Cardiac muscle cell (in vitro differentiated cells and primary cell): Measurements from ENCODE around the gene PSMC2. TPM values are rescaled to one million over a fixed set of nuclear protein-coding genes. Genes with fewer than 3 reads are reported as not detected.
"Not testable (repeated sequence)": the region's sequence is repeated elsewhere in the genome, so short reads cannot be mapped to it uniquely, and the experiment has no call there.

Experiments
- DNase-seq, 2 donors: peaks; one replicate each; pipeline versions ENCODE4 v3.0.0 to v3.0.0-alpha.2; 2010 to 2017; ENCODE audit warnings: low read depth in 1 of 2, low spot score in 1 of 2
- H3K27ac ChIP-seq: fragments of 200-600 bp; sonication (generic); 2 replicates; pipeline ENCODE4 v1.5.1; 2016
- H3K27me3 ChIP-seq: fragments of 200-600 bp; sonication (generic); 2 replicates; pipeline ENCODE4 v1.6.0; 2016; ENCODE audit warnings: control low read depth
- H3K36me3 ChIP-seq: fragments of 200-600 bp; sonication (generic); 2 replicates; pipeline ENCODE4 v1.5.1; 2016; ENCODE audit warnings: control low read depth
- H3K4me1 ChIP-seq: fragments of 200-600 bp; sonication (generic); 2 replicates; pipeline ENCODE4 v1.8.1; 2017; ENCODE audit warnings: low read depth, mild to moderate bottlenecking, mixed run types
- H3K4me3 ChIP-seq: fragments of 200-600 bp; sonication (generic); 2 replicates; pipeline ENCODE4 v1.5.1; 2016; ENCODE audit warnings: mild to moderate bottlenecking
- H3K9me3 ChIP-seq: fragments of 200-600 bp; sonication (generic); 2 replicates; pipeline ENCODE4 v1.5.1; 2017; ENCODE audit warnings: low read depth, mild to moderate bottlenecking, control low read depth
- polyA plus RNA-seq: library from polyadenylated mRNA; unstranded; fragments of >200 nt; fragmentation: Nextera tagmentation; extraction: Ambion mirVana; gene quantifications from 2 replicates; pipeline ENCODE4 v1.2.1, GENCODE V29; 2016
- total RNA-seq: library from RNA; depleted of rRNA; stranded (reverse); fragments of >200 nt; gene quantifications from 2 replicates; pipeline ENCODE4 v1.2.3, GENCODE V29; 2016
- TF ChIP-seq, protein P1 (sequence below): IDR thresholded peaks from 2 replicates; pipeline ENCODE4 v1.5.1; 2012; ENCODE audit warnings: low read depth, mild to moderate bottlenecking, low read length

The PSMC2 gene
- total and polyA plus RNA-seq, 2 experiments from 2014 or later: 75.6 to 156 TPM

DNA sequence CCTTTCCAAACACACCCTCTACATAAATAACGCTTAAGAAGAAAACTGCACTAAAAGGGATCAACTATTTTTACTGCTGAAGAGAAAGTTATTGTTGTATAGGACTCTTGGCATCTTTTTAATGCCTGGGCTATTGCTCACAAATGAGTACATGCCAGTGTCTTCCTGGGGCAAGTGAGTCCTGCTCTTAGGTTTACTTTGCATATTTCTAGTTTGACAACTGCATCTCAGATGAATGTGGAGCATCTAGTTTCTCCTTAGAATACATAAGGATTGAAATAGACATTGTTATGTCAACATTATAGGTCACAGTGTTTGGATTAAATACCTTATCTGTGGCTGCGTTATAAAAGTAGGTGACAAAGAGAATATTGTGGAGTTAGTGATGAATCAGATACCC lies 44.5 kb downstream of the PSMC2 start:
- Histone ChIP-seq H3K9me3 (no peaks in the 10 kb centered on the region), H3K27me3 (no peaks in the 10 kb centered on the region), H3K4me1 (no peaks in the 10 kb centered on the region), H3K4me3 (no peak overlapping the region), H3K27ac (no peak overlapping the region), H3K36me3 (no peaks in the 10 kb centered on the region)
- TF ChIP-seq, protein P1, sequence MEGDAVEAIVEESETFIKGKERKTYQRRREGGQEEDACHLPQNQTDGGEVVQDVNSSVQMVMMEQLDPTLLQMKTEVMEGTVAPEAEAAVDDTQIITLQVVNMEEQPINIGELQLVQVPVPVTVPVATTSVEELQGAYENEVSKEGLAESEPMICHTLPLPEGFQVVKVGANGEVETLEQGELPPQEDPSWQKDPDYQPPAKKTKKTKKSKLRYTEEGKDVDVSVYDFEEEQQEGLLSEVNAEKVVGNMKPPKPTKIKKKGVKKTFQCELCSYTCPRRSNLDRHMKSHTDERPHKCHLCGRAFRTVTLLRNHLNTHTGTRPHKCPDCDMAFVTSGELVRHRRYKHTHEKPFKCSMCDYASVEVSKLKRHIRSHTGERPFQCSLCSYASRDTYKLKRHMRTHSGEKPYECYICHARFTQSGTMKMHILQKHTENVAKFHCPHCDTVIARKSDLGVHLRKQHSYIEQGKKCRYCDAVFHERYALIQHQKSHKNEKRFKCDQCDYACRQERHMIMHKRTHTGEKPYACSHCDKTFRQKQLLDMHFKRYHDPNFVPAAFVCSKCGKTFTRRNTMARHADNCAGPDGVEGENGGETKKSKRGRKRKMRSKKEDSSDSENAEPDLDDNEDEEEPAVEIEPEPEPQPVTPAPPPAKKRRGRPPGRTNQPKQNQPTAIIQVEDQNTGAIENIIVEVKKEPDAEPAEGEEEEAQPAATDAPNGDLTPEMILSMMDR: no peak
- no peak for DNase-seq

DNA sequence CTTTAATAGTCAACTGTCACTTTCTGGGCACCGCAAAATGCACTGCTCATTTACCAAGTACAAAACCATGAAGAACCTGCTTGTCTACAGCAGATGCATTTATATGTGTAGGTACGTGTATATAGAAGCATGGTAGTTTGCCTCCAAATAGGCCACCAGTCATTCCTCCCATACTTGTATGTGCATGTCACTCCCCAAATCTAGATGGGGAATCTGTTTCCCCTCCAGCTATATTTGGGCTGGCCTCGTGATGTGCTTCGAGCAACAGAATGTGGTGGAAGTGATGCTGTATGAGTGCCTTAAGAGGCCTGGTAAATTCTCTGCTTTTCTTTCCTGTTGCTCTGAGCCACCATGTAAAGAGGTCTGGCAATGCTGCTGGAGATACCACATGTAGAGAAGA lies 47.1 kb downstream of the PSMC2 start:
- no peak for DNase-seq
- Histone ChIP-seq H3K36me3 (no peaks in the 10 kb centered on the region), H3K27me3 (no peaks in the 10 kb centered on the region), H3K9me3 (no peaks in the 10 kb centered on the region), H3K4me1 (no peaks in the 10 kb centered on the region), H3K27ac (no peak overlapping the region), H3K4me3 (no peak overlapping the region)
- TF ChIP-seq, protein P1: no peak

DNA sequence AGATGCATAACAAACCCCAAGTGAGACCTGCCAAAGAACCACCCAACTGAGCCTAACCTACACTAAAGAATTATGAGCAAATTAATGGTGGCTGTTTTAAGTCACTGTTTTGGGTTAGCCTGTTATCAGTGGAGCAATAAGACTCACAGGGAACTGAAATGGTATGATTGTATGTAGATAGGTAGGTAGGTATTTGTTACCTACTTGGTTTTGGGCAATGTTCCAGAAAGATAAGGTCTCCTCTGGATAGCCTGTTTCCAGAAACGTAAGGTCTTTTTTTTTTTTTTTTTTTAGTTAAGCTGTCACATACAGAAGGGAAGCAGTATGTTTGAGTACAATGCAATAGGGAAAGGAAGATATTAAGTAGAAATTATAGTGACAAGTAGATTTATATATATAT lies 47.6 kb downstream of the PSMC2 start:
- no peaks in the 10 kb centered on the region for H3K4me1 ChIP-seq
- no peaks in the 10 kb centered on the region for H3K36me3 ChIP-seq
- TF ChIP-seq, protein P1: no peak
- no peaks in the 10 kb centered on the region for H3K27me3 ChIP-seq
- H3K4me3 ChIP-seq: no peak overlapping the region
- H3K27ac ChIP-seq: no peak overlapping the region
- no peak for DNase-seq
- H3K9me3 ChIP-seq: no peaks in the 10 kb centered on the region

DNA sequence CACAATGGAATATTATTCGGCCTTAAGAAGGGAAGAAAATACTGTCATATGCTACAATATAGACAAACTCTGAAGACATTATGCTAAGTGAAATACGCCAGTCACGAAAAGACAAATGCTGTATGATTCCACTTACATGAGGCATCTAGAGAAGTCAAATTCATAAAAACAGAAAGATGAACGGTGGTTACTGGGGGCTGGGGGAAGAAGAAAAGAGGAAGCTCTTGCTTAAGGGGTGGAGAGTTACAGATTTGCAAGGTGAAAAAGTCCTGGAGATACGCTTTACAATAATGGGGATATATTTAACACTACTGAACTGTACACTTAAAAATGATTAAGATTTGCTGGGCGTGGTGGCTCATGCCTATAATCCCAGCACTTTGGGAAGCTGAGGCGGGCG lies 49.0 kb downstream of the PSMC2 start:
- no peak for DNase-seq
- H3K27ac ChIP-seq: no peak overlapping the region
- H3K4me1 ChIP-seq: no peaks in the 10 kb centered on the region
- no peaks in the 10 kb centered on the region for H3K9me3 ChIP-seq
- no peaks in the 10 kb centered on the region for H3K27me3 ChIP-seq
- no peaks in the 10 kb centered on the region for H3K36me3 ChIP-seq
- TF ChIP-seq, protein P1: no peak
- no peak overlapping the region for H3K4me3 ChIP-seq

DNA sequence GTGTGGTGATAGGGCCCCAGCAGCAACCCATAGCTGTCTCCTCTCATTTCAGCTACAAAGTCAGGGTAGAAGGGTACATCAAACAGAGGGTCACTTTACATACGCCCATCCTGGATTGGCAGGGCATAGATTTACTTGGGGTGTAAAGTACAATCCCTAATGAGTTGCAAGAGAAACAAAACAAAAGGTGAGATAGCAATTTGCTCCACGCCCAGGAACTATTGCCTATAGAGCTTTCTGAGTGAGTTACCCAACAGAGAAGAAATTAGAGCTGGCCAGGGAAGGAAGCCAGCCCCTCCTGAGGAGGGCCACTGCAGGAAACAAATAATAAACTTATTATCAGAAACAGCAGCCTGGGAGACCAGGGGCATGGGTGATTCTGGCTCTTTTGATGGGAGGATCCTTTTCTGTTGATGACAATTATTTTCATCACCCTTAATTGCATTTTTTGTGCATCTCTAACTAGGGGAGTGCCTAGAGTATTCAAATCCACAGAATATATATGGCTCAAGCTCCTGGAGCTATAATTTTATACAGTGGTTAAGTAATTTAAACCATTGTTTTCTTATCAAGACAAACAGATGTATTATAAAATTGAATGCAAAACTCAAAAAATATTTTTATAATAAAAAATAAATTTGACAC lies 51.2 kb downstream of the PSMC2 start:
- TF ChIP-seq, protein P1: no peak
- no peak overlapping the region for H3K27ac ChIP-seq
- no peak overlapping the region for H3K4me3 ChIP-seq
- no peaks in the 10 kb centered on the region for H3K36me3 ChIP-seq
- DNase-seq: no peak
- no peaks in the 10 kb centered on the region for H3K9me3 ChIP-seq
- H3K27me3 ChIP-seq: no peaks in the 10 kb centered on the region
- H3K4me1 ChIP-seq: no peaks in the 10 kb centered on the region

DNA sequence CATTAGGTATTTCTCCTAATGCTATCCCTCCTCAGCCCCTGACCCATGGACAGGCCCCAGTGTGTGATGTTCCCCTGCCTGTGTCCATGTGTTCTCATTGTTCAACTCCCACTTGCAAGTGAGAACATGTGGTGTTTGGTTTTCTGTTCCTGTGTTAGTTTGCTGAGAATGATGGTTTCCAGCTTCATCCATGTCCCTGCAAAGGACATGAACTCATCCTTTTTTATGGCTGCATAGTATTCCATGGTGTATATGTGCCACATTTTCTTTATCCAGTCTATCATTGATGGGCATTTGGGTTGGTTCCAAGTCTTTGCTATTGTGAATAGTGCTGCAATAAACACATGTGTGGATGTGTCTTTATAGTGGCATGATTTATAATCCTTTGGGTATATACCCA lies 52.2 kb downstream of the PSMC2 start:
- DNase-seq, H3K4me1 ChIP-seq, H3K27me3 ChIP-seq, H3K4me3 ChIP-seq, H3K9me3 ChIP-seq, H3K36me3 ChIP-seq, H3K27ac ChIP-seq: not testable (repeated sequence)

DNA sequence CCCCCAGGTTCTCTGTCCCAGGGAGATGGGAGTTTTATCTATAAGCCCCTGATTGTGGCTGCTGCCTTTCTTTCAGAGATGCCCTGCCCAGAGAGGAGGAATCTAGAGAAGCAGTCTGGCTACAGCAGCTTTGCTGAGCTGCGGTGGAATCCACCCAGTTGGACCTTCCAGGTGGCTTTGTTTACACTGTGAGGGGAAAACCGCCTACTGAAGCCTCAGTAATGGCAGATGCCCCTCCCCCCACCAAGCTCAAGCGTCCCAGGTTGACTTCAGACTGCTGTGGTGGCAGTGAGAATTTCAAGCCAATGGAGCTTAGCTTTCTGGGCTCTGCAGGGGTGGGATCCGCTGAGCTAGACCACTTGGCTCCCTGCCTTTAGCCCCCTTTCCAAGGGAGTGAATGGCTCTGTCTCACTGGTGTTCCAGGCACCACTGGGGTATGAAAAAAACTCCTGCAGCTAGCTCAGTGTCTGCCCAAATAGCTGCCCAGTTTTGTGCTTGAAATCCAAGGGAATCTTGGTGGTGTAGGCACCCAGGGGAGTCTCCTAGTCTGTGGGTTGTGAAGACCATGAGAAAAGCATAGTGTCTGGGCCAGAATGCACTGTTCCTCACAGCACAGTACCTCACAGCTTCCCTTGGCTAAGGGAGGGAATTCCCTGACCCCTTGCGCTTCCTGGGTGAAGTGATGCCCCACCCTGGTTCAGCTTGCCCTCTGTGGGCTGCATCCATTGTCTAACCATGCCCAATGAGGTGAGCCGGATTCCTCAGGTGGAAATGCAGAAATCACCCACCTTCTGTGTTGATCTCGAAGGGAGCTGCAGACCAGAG lies 58.6 kb downstream of the PSMC2 start:
- not testable (repeated sequence) for H3K27ac ChIP-seq, H3K36me3 ChIP-seq, H3K27me3 ChIP-seq, DNase-seq, H3K9me3 ChIP-seq, H3K4me1 ChIP-seq, H3K4me3 ChIP-seq
